ENCODE data around the gene STK10. TPM values are rescaled to one million over a fixed set of nuclear protein-coding genes. Genes with fewer than 3 reads are reported as not detected.

The STK10 gene
- total and polyA plus RNA-seq, 4 donors, result 2.8 to 21.7 (median 7.7) TPM

- no peak for TF ChIP-seq REST (IDR thresholded peaks at IDR 0.05)
Observed at GRCh38 chr5:172224996-172225395, 37.0 kb upstream of the STK10 start (continued).

GRCh38 chr5:172223901-172224873 is 36.2 kb upstream of the STK10 start:
- Histone ChIP-seq H3K27me3 (ENCODE audit: control insufficient read depth in 4 of 4, insufficient read depth in 4 of 4, low read length in 3 of 4) (no peaks in the 10 kb centered on the region), H3K4me3 (ENCODE audit: low read depth in 1 of 3, low read length in 3 of 3) (no peak overlapping the region), H3K4me1 (ENCODE audit: control insufficient read depth in 4 of 4, insufficient read depth in 4 of 4, low read length in 3 of 4) (no peaks in the 10 kb centered on the region), H3K9me3 (ENCODE audit: control insufficient read depth in 4 of 4, low read length in 3 of 4) (no peaks in the 10 kb centered on the region), H3K36me3 (ENCODE audit: control insufficient read depth in 4 of 4, insufficient read depth in 3 of 4, low read depth in 1 of 4, low read length in 3 of 4) (peaks cover 0 to 2% (median 0%) of the 10 kb centered on the region in 4 donors), H3K27ac (ENCODE audit: low read depth in 1 of 2, low read length in 2 of 2) (no peak overlapping the region), H3K9ac (ENCODE audit: low read depth in 1 of 2, low read length in 2 of 2) (no peak overlapping the region)
- no peak for TF ChIP-seq RAD21 (IDR thresholded peaks at IDR 0.05)
- TF ChIP-seq EGR1 (IDR thresholded peaks at IDR 0.05; ENCODE audit: low read depth in 2 of 2), result no peak
- no peak for TF ChIP-seq HNF4A (conservative IDR thresholded peaks at IDR 0.05)
- TF ChIP-seq RXRA (IDR thresholded peaks at IDR 0.05), result no peak
- no peak for TF ChIP-seq NR2F2 (IDR thresholded peaks at IDR 0.05)
- no peak for TF ChIP-seq MAX (IDR thresholded peaks at IDR 0.05)
- TF ChIP-seq TAF1 (conservative IDR thresholded peaks at IDR 0.05), result no peak
- no peak for TF ChIP-seq ZBTB33 (IDR thresholded peaks at IDR 0.05)
- TF ChIP-seq REST (IDR thresholded peaks at IDR 0.05), result no peak
- TF ChIP-seq FOXA1 (IDR thresholded peaks at IDR 0.05), result no peak
- TF ChIP-seq JUND (IDR thresholded peaks at IDR 0.05), result no peak
- no peak for TF ChIP-seq FOXA2 (IDR thresholded peaks at IDR 0.05)
- TF ChIP-seq GABPA (IDR thresholded peaks at IDR 0.05 in 1 of 2, conservative IDR thresholded peaks at IDR 0.05 in 1 of 2), result no peak
- TF ChIP-seq ATF3 (IDR thresholded peaks at IDR 0.05), result no peak
- no peak for TF ChIP-seq YY1 (IDR thresholded peaks at IDR 0.05)
- no peak for TF ChIP-seq CTCF (IDR thresholded peaks at IDR 0.05; ENCODE audit: low read depth, low read length, missing input control)
- no peak for TF ChIP-seq SP1 (IDR thresholded peaks at IDR 0.05)
- no peak for TF ChIP-seq HNF4G (IDR thresholded peaks at IDR 0.05)
- WGBS, result 93% methylated on average over 10 of the region's 10 CpGs
- DNase-seq (ENCODE audit: low spot score), result no peak
